OCI-LY3 (cell line): ENCODE results near the gene PRR15.

ENCODE experiments used
- H2AFZ ChIP-seq: fragments of 200-600, 300-600 bp; shearing (Covaris generic); 2 replicates; pipeline ENCODE4 v1.6.0; 2014; ENCODE audit warnings: antibody characterized with exemption, low read depth, low read length
- H3K27ac ChIP-seq: fragments of 200-600, 300-600 bp; sonication (generic); 2 replicates; pipeline ENCODE4 v1.5.1; 2014; ENCODE audit warnings: mild to moderate bottlenecking, low read length, moderate library complexity, mixed read lengths
- H3K27me3 ChIP-seq: fragments of 200-600, 300-600 bp; sonication (generic); 2 replicates; pipeline ENCODE4 v1.6.1; 2014; ENCODE audit warnings: low read depth, low read length, mixed read lengths
- H3K36me3 ChIP-seq: fragments of 200-600, 300-600 bp; sonication (generic); replicated peaks from 2 replicates; pipeline ENCODE3; 2014; ENCODE audit warnings: low read depth, low read length, mixed read lengths
- H3K4me1 ChIP-seq: fragments of 300-600, 200-600 bp; sonication (generic); 2 replicates; pipeline ENCODE4 v1.6.1; 2014; ENCODE audit warnings: low read length, mixed read lengths
- H3K4me2 ChIP-seq: fragments of 200-600, 300-600 bp; sonication (generic); 2 replicates; pipeline ENCODE4 v1.6.1; 2014; ENCODE audit warnings: low read length, mixed read lengths
- H3K4me3 ChIP-seq: fragments of 300-600, 200-600 bp; sonication (generic); 2 replicates; pipeline ENCODE4 v1.5.1; 2014; ENCODE audit warnings: antibody characterized with exemption, mild to moderate bottlenecking, low read length, moderate library complexity
- H3K79me2 ChIP-seq: fragments of 300-600, 200-600 bp; shearing (Covaris generic); 2 replicates; pipeline ENCODE4 v1.6.1; 2014; ENCODE audit warnings: mild to moderate bottlenecking, low read length, mixed read lengths
- H3K9ac ChIP-seq: fragments of 300-600, 200-600 bp; shearing (Covaris generic); 2 replicates; pipeline ENCODE4 v1.6.0; 2014; ENCODE audit warnings: mild to moderate bottlenecking, low read length, moderate library complexity
- H3K9me3 ChIP-seq: fragments of 200-600, 300-600 bp; shearing (Covaris generic); 2 replicates; pipeline ENCODE4 v1.6.1; 2014; ENCODE audit warnings: low read length, mixed read lengths; ENCODE audit not compliant: insufficient read depth
- H4K20me1 ChIP-seq: fragments of 200-600, 300-600 bp; sonication (generic); 2 replicates; pipeline ENCODE4 v1.6.1; 2016; ENCODE audit warnings: low read length, mixed read lengths; ENCODE audit not compliant: insufficient read depth
- CTCF ChIP-seq: fragments of 200-600, 300-600 bp; sonication (generic); IDR thresholded peaks from 2 replicates; pipeline ENCODE4 v1.5.1; 2014; ENCODE audit warnings: antibody characterized with exemption, low read length, low read depth
- EZH2phosphoT487 ChIP-seq: fragments of 200-600 bp; shearing (Covaris generic); IDR thresholded peaks from 2 replicates; pipeline ENCODE4 v1.6.1; 2018; ENCODE audit warnings: antibody characterized with exemption, mixed run types, low read depth

The PRR15 gene

GRCh38 chr7:29592866-29593265 is 29.2 kb downstream of the PRR15 start:
- H3K27ac ChIP-seq = no peak overlapping the region
- no peaks in the 10 kb centered on the region for H3K9me3 ChIP-seq
- H3K9ac ChIP-seq = no peak overlapping the region
- no peaks in the 10 kb centered on the region for H3K79me2 ChIP-seq
- no peak overlapping the region for H2AFZ ChIP-seq
- H3K4me3 ChIP-seq = no peak overlapping the region
- no peaks in the 10 kb centered on the region for H3K36me3 ChIP-seq
- no peak overlapping the region for H3K4me2 ChIP-seq
- TF ChIP-seq CTCF = no peak
- no peak for TF ChIP-seq EZH2phosphoT487
- H3K27me3 ChIP-seq = peaks cover 14% of the 10 kb centered on the region
- H4K20me1 ChIP-seq = no peaks in the 10 kb centered on the region
- H3K4me1 ChIP-seq = peaks cover 5% of the 10 kb centered on the region; the same call in 1 of the 2 replicates

GRCh38 chr7:29593459-29593858 is 29.8 kb downstream of the PRR15 start:
- no peaks in the 10 kb centered on the region for H3K79me2 ChIP-seq
- no peak overlapping the region for H3K4me2 ChIP-seq
- peaks cover 14% of the 10 kb centered on the region for H3K27me3 ChIP-seq
- no peaks in the 10 kb centered on the region for H4K20me1 ChIP-seq
- H3K9me3 ChIP-seq = no peaks in the 10 kb centered on the region
- TF ChIP-seq CTCF (no peak), EZH2phosphoT487 (no peak)
- no peak overlapping the region for H3K4me3 ChIP-seq
- H3K27ac ChIP-seq = no peak overlapping the region
- H3K36me3 ChIP-seq = no peaks in the 10 kb centered on the region
- H3K9ac ChIP-seq = no peak overlapping the region
- H2AFZ ChIP-seq = no peak overlapping the region
- H3K4me1 ChIP-seq = peaks cover 4% of the 10 kb centered on the region; the same call in 1 of the 2 replicates

- no peak overlapping the region for H3K27ac ChIP-seq
These were observed 33.1 kb downstream of the PRR15 start for GRCh38 chr7:29596593-29597178.

GRCh38 chr7:29597266-29597665 is 33.6 kb downstream of the PRR15 start:
- Histone ChIP-seq H3K27me3 (peaks cover 6% of the 10 kb centered on the region; the same call in 1 of the 2 replicates), H4K20me1 (no peaks in the 10 kb centered on the region), H3K79me2 (no peaks in the 10 kb centered on the region), H3K27ac (no peak overlapping the region), H3K9me3 (no peaks in the 10 kb centered on the region), H2AFZ (no peak overlapping the region), H3K9ac (no peak overlapping the region), H3K4me1 (no peaks in the 10 kb centered on the region), H3K4me3 (no peak overlapping the region), H3K4me2 (no peak overlapping the region), H3K36me3 (no peaks in the 10 kb centered on the region)
- TF ChIP-seq CTCF = no peak
- no peak for TF ChIP-seq EZH2phosphoT487

More at GRCh38 chr7:29596593-29597178, 33.1 kb downstream of the PRR15 start:
- no peak overlapping the region for H3K4me2 ChIP-seq
- H3K9me3 ChIP-seq = no peaks in the 10 kb centered on the region
- H3K9ac ChIP-seq = no peak overlapping the region
- H4K20me1 ChIP-seq = no peaks in the 10 kb centered on the region
- no peaks in the 10 kb centered on the region for H3K79me2 ChIP-seq
- TF ChIP-seq EZH2phosphoT487 (no peak), CTCF (no peak)
- peaks cover 10% of the 10 kb centered on the region; the same call in 1 of the 2 replicates for H3K27me3 ChIP-seq
- no peak overlapping the region for H3K4me3 ChIP-seq
- no peaks in the 10 kb centered on the region for H3K36me3 ChIP-seq
- no peaks in the 10 kb centered on the region for H3K4me1 ChIP-seq
- H2AFZ ChIP-seq = no peak overlapping the region
